Measurements from ENCODE around the gene ONECUT3.

GRCh38 chr19:1810439-1811160 is 57.3 kb downstream of the ONECUT3 start:
- TF ChIP-seq, protein P1, sequence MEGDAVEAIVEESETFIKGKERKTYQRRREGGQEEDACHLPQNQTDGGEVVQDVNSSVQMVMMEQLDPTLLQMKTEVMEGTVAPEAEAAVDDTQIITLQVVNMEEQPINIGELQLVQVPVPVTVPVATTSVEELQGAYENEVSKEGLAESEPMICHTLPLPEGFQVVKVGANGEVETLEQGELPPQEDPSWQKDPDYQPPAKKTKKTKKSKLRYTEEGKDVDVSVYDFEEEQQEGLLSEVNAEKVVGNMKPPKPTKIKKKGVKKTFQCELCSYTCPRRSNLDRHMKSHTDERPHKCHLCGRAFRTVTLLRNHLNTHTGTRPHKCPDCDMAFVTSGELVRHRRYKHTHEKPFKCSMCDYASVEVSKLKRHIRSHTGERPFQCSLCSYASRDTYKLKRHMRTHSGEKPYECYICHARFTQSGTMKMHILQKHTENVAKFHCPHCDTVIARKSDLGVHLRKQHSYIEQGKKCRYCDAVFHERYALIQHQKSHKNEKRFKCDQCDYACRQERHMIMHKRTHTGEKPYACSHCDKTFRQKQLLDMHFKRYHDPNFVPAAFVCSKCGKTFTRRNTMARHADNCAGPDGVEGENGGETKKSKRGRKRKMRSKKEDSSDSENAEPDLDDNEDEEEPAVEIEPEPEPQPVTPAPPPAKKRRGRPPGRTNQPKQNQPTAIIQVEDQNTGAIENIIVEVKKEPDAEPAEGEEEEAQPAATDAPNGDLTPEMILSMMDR (IDR thresholded peaks at IDR 0.05 in 2 of 3, conservative IDR thresholded peaks at IDR 0.05 in 1 of 3; ENCODE audit: insufficient read depth in 2 of 3, low read depth in 1 of 3, low read length in 3 of 3), result no peak
- TF ChIP-seq, protein P2, sequence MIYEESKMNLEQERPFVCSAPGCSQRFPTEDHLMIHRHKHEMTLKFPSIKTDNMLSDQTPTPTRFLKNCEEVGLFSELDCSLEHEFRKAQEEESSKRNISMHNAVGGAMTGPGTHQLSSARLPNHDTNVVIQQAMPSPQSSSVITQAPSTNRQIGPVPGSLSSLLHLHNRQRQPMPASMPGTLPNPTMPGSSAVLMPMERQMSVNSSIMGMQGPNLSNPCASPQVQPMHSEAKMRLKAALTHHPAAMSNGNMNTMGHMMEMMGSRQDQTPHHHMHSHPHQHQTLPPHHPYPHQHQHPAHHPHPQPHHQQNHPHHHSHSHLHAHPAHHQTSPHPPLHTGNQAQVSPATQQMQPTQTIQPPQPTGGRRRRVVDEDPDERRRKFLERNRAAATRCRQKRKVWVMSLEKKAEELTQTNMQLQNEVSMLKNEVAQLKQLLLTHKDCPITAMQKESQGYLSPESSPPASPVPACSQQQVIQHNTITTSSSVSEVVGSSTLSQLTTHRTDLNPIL (CRISPR knock-in tag; IDR thresholded peaks at IDR 0.05), result no peak
- TF ChIP-seq EP300 (IDR thresholded peaks at IDR 0.05; ENCODE audit: low read length), result no peak
